ENCODE results near the gene DDB1. TPM values are rescaled to one million over a fixed set of nuclear protein-coding genes. Genes with fewer than 3 reads are reported as not detected.

DDB1 gene
- total RNA-seq, 1 experiment from 2014 or later, result 451 TPM

GRCh38 chr11:61277186-61278000 lies 55.5 kb downstream of the DDB1 start:
- no TSS peak for BruUV-seq (replicated peaks)
- POLR2A ChIA-PET (ENCODE audit: unreplicated experiment), result interaction anchor here (0.6 kb wide), 1 partner anchor 11 kb away, joined by 3 read pairs; no protein-coding TSS in a partner anchor
- CTCF ChIA-PET, result no interaction called here

DNA sequence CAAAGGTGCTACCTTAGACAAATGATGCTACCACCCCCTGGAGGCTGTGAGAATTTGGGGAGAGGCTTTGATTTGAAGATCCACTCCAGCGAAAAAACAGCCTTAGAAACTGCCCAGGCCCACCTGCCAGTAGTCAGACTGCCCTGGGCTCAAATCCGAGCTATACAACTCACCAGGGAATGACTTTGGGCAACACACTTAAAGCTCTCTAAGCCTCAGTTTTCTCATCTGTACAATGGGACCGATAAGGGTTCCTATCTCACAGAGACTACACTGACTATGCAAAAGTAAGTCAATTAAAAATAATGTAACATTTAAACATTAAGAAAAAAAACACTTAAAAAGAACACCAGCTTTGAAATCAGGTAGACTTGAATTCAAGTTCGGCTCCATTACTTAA lies 57.7 kb downstream of the DDB1 start:
- Histone ChIP-seq H3K27ac (ENCODE audit: low read length) (no peak overlapping the region), H3K9me2 (replicated peaks; ENCODE audit: low read length) (no peaks in the 10 kb centered on the region), H3K79me2 (ENCODE audit: low read length) (no peaks in the 10 kb centered on the region), H3K9me3 (ENCODE audit: low read length) (no peaks in the 10 kb centered on the region), H4K20me1 (ENCODE audit: low read length) (no peaks in the 10 kb centered on the region), H3F3A (ENCODE audit: low read length, unreplicated experiment) (no peaks in the 10 kb centered on the region), H3K36me3 (ENCODE audit: low read depth, low read length) (no peaks in the 10 kb centered on the region), H3K9ac (ENCODE audit: low read length) (no peak overlapping the region), H3K4me3 (ENCODE audit: low read length) (no peak overlapping the region), H3K27me3 (ENCODE audit: low read length) (no peaks in the 10 kb centered on the region), H2AFZ (ENCODE audit: low read length) (no peak overlapping the region), H3K4me2 (ENCODE audit: low read length) (no peak overlapping the region), H3K4me1 (ENCODE audit: insufficient read depth, low read length) (peaks cover 13% of the 10 kb centered on the region)
- intact Hi-C loops (cut with micrococcal nuclease), result no loop called here
- ChIA-PET CTCF (no interaction called here), POLR2A (ENCODE audit: unreplicated experiment) (no interaction called here)
- BruUV-seq (replicated peaks), result no TSS peak
- TF ChIP-seq, protein P1, sequence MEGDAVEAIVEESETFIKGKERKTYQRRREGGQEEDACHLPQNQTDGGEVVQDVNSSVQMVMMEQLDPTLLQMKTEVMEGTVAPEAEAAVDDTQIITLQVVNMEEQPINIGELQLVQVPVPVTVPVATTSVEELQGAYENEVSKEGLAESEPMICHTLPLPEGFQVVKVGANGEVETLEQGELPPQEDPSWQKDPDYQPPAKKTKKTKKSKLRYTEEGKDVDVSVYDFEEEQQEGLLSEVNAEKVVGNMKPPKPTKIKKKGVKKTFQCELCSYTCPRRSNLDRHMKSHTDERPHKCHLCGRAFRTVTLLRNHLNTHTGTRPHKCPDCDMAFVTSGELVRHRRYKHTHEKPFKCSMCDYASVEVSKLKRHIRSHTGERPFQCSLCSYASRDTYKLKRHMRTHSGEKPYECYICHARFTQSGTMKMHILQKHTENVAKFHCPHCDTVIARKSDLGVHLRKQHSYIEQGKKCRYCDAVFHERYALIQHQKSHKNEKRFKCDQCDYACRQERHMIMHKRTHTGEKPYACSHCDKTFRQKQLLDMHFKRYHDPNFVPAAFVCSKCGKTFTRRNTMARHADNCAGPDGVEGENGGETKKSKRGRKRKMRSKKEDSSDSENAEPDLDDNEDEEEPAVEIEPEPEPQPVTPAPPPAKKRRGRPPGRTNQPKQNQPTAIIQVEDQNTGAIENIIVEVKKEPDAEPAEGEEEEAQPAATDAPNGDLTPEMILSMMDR (conservative IDR thresholded peaks at IDR 0.05; ENCODE audit: low read depth, low read length), result no peak
- TF ChIP-seq EZH2 (IDR thresholded peaks at IDR 0.05; ENCODE audit: low read length, unreplicated experiment) (no peak), EZH2phosphoT487 (IDR thresholded peaks at IDR 0.05; ENCODE audit: borderline replicate concordance, low read length) (no peak)
- DNase-seq (no peak), ATAC-seq (no peak)

More at GRCh38 chr11:61277186-61278000, 55.5 kb downstream of the DDB1 start:
- Histone ChIP-seq H3K9me2 (replicated peaks; ENCODE audit: low read length) (no peaks in the 10 kb centered on the region), H3F3A (ENCODE audit: low read length, unreplicated experiment) (no peaks in the 10 kb centered on the region), H3K79me2 (ENCODE audit: low read length) (no peaks in the 10 kb centered on the region), H3K4me3 (ENCODE audit: low read length) (no peak overlapping the region), H3K9ac (ENCODE audit: low read length) (no peak overlapping the region), H4K20me1 (ENCODE audit: low read length) (no peaks in the 10 kb centered on the region), H3K36me3 (ENCODE audit: low read depth, low read length) (no peaks in the 10 kb centered on the region), H3K4me2 (ENCODE audit: low read length) (no peak overlapping the region), H3K27me3 (ENCODE audit: low read length) (no peaks in the 10 kb centered on the region), H3K4me1 (ENCODE audit: insufficient read depth, low read length) (peaks cover 15% of the 10 kb centered on the region), H3K27ac (ENCODE audit: low read length) (no peak overlapping the region), H3K9me3 (ENCODE audit: low read length) (no peaks in the 10 kb centered on the region), H2AFZ (ENCODE audit: low read length) (no peak overlapping the region)
- DNase-seq, result no peak
- intact Hi-C loops (cut with micrococcal nuclease), result no loop called here
- TF ChIP-seq, protein P1 (conservative IDR thresholded peaks at IDR 0.05; ENCODE audit: low read depth, low read length), result no peak
- TF ChIP-seq EZH2 (IDR thresholded peaks at IDR 0.05; ENCODE audit: low read length, unreplicated experiment), result no peak
- ATAC-seq, result no peak

DNA sequence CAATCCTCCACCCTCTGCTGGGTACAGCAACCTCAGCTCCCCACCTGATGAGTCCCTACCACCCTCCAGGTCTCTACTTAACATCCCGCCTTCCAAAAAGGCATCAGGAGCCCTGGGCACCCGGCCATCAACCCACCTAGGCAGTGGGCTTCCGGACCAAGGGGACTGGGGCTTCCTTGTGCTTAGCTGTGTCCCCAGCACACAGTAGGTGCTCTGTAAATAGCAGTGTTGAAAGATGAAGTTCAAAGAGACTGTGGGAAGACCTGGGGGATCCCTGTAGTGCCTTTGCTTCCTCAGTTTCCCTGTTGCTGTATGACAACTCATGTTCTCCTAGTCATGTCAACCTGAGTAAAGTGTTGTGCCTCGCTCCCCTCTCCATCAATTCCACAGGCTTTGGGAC lies 58.8 kb downstream of the DDB1 start:
- Histone ChIP-seq H3K4me3 (ENCODE audit: low read length) (no peak overlapping the region), H4K20me1 (ENCODE audit: low read length) (no peaks in the 10 kb centered on the region), H3K27ac (ENCODE audit: low read length) (no peak overlapping the region), H3K4me1 (ENCODE audit: insufficient read depth, low read length) (peaks cover 6% of the 10 kb centered on the region; the same call in 1 of the 2 replicates), H3K36me3 (ENCODE audit: low read depth, low read length) (no peaks in the 10 kb centered on the region), H3K4me2 (ENCODE audit: low read length) (no peak overlapping the region), H3K9me3 (ENCODE audit: low read length) (no peaks in the 10 kb centered on the region), H3K9me2 (replicated peaks; ENCODE audit: low read length) (no peaks in the 10 kb centered on the region), H3K79me2 (ENCODE audit: low read length) (no peaks in the 10 kb centered on the region), H2AFZ (ENCODE audit: low read length) (no peak overlapping the region), H3F3A (ENCODE audit: low read length, unreplicated experiment) (no peaks in the 10 kb centered on the region), H3K27me3 (ENCODE audit: low read length) (no peaks in the 10 kb centered on the region), H3K9ac (ENCODE audit: low read length) (no peak overlapping the region)
- intact Hi-C loops (cut with micrococcal nuclease), result no loop called here
- ChIA-PET POLR2A (ENCODE audit: unreplicated experiment) (no interaction called here), CTCF (no interaction called here)
- BruUV-seq (replicated peaks), result no TSS peak
- no peak for DNase-seq
- ATAC-seq, result no peak
- TF ChIP-seq, protein P1 (conservative IDR thresholded peaks at IDR 0.05; ENCODE audit: low read depth, low read length), result no peak
- TF ChIP-seq EZH2phosphoT487 (IDR thresholded peaks at IDR 0.05; ENCODE audit: borderline replicate concordance, low read length) (no peak), EZH2 (IDR thresholded peaks at IDR 0.05; ENCODE audit: low read length, unreplicated experiment) (no peak)
